ENCODE data around the gene COMMD2. TPM values are rescaled to one million over a fixed set of nuclear protein-coding genes. Genes with fewer than 3 reads are reported as not detected.

COMMD2 gene
- total RNA-seq, 2 donors from 2014 or later, result 65.3 to 77.0 TPM

GRCh38 chr3:149713730-149714654 is 38.3 kb downstream of the COMMD2 start:
- no peaks in the 10 kb centered on the region for H3K4me1 ChIP-seq (ENCODE audit: control insufficient read depth, insufficient read depth, low read length)
- H3K36me3 ChIP-seq (ENCODE audit: control insufficient read depth, insufficient read depth, low read length), result no peaks in the 10 kb centered on the region
- no peak overlapping the region for H3K9ac ChIP-seq (ENCODE audit: extremely low read depth, low read length, poor library complexity, severe bottlenecking)
- no peak overlapping the region for H3K27ac ChIP-seq (ENCODE audit: low read depth, low read length)
- Mint-ChIP-seq H3K9me3 (no peaks in the 10 kb centered on the region), H3K36me3 (ENCODE audit: low read depth) (no peaks in the 10 kb centered on the region), H3K27ac (no peak overlapping the region), H3K4me1 (peaks cover 8% of the 10 kb centered on the region), H3K27me3 (ENCODE audit: insufficient read depth) (no peaks in the 10 kb centered on the region), H3K4me3 (no peak overlapping the region)
- H3K9me3 ChIP-seq (ENCODE audit: control insufficient read depth, low read length), result no peaks in the 10 kb centered on the region
- no peak for TF ChIP-seq CTCF (conservative IDR thresholded peaks at IDR 0.05)
- WGBS, 2 experiments (ENCODE audit: insufficient coverage in 1 of 2, insufficient read length in 1 of 2), result 94 to 95% methylated on average over 18 to 38 of the region's 38 CpGs
- no peak for DNase-seq
- no peak overlapping the region for H3K4me3 ChIP-seq (ENCODE audit: low read length)
- H3K27me3 ChIP-seq (ENCODE audit: control insufficient read depth, insufficient read depth, low read length, poor library complexity, severe bottlenecking), result no peaks in the 10 kb centered on the region

GRCh38 chr3:149706905-149707304 is 45.4 kb downstream of the COMMD2 start:
- Mint-ChIP-seq H3K9me3 (no peaks in the 10 kb centered on the region), H3K27me3 (ENCODE audit: insufficient read depth) (no peaks in the 10 kb centered on the region), H3K36me3 (ENCODE audit: low read depth) (no peaks in the 10 kb centered on the region), H3K4me1 (no peaks in the 10 kb centered on the region), H3K4me3 (no peak overlapping the region), H3K27ac (no peak overlapping the region)
- Histone ChIP-seq H3K4me1 (ENCODE audit: control insufficient read depth, insufficient read depth, low read length) (no peaks in the 10 kb centered on the region), H3K9ac (ENCODE audit: extremely low read depth, low read length, poor library complexity, severe bottlenecking) (no peak overlapping the region), H3K9me3 (ENCODE audit: control insufficient read depth, low read length) (no peaks in the 10 kb centered on the region), H3K4me3 (ENCODE audit: low read length) (no peak overlapping the region), H3K27ac (ENCODE audit: low read depth, low read length) (no peak overlapping the region), H3K27me3 (ENCODE audit: control insufficient read depth, insufficient read depth, low read length, poor library complexity, severe bottlenecking) (no peaks in the 10 kb centered on the region), H3K36me3 (ENCODE audit: control insufficient read depth, insufficient read depth, low read length) (no peaks in the 10 kb centered on the region)
- no peak for DNase-seq
- 76 to 85% methylated on average over 3 of the region's 3 CpGs for WGBS, 2 experiments (ENCODE audit: insufficient coverage in 1 of 2, insufficient read length in 1 of 2)
- TF ChIP-seq CTCF (conservative IDR thresholded peaks at IDR 0.05), result no peak

GRCh38 chr3:149705416-149705815 is 46.9 kb downstream of the COMMD2 start:
- no peaks in the 10 kb centered on the region for H3K36me3 Mint-ChIP-seq (ENCODE audit: low read depth)
- H3K9me3 ChIP-seq (ENCODE audit: control insufficient read depth, low read length), result no peaks in the 10 kb centered on the region
- no peaks in the 10 kb centered on the region for H3K27me3 ChIP-seq (ENCODE audit: control insufficient read depth, insufficient read depth, low read length, poor library complexity, severe bottlenecking)
- H3K4me3 ChIP-seq (ENCODE audit: low read length), result no peak overlapping the region
- no peak overlapping the region for H3K4me3 Mint-ChIP-seq
- H3K4me1 Mint-ChIP-seq, result no peaks in the 10 kb centered on the region
- DNase-seq, result no peak
- no peak for TF ChIP-seq CTCF (conservative IDR thresholded peaks at IDR 0.05)
- no peaks in the 10 kb centered on the region for H3K4me1 ChIP-seq (ENCODE audit: control insufficient read depth, insufficient read depth, low read length)
- H3K27me3 Mint-ChIP-seq (ENCODE audit: insufficient read depth), result no peaks in the 10 kb centered on the region
- H3K9ac ChIP-seq (ENCODE audit: extremely low read depth, low read length, poor library complexity, severe bottlenecking), result no peak overlapping the region
- H3K27ac Mint-ChIP-seq, result no peak overlapping the region
- H3K9me3 Mint-ChIP-seq, result no peaks in the 10 kb centered on the region
- H3K27ac ChIP-seq (ENCODE audit: low read depth, low read length), result no peak overlapping the region
- H3K36me3 ChIP-seq (ENCODE audit: control insufficient read depth, insufficient read depth, low read length), result no peaks in the 10 kb centered on the region

Measured in endodermal cell (in vitro differentiated cells).